Keratinocyte (primary cell): ENCODE data around the gene ABCC8. TPM values are rescaled to one million over a fixed set of nuclear protein-coding genes. Genes with fewer than 3 reads are reported as not detected.

Experiments
- DNase-seq: peaks from one replicate; pipeline ENCODE4 v3.0.0-alpha.2; 2011; ENCODE audit warnings: low read depth, missing footprints, low spot score
- FAIRE-seq: peaks from 2 replicates; lab custom pipeline; 2011; peaks lifted over from hg19 to GRCh38; lab: Jason Lieb, UNC
- H2AFZ ChIP-seq: 2 replicates; pipeline ENCODE4 v1.6.0; 2012; ENCODE audit warnings: low read length, control low read depth, inconsistent platforms; ENCODE audit not compliant: control insufficient read depth
- H3K27ac ChIP-seq: 2 replicates; pipeline ENCODE4 v1.5.1; 2011; ENCODE audit warnings: low read length; ENCODE audit not compliant: control insufficient read depth, insufficient read depth
- H3K27me3 ChIP-seq: 3 replicates; pipeline ENCODE4 v1.6.0; 2011; ENCODE audit warnings: low read length; ENCODE audit not compliant: control insufficient read depth, insufficient read depth; ENCODE audit errors: extremely low read depth
- H3K36me3 ChIP-seq, 2 experiments: 2 replicates in 1 of 2; 3 replicates in 1 of 2; pipeline ENCODE4 v1.5.1; 2011; ENCODE audit warnings: low read length in 2 of 2, mild to moderate bottlenecking in 1 of 2; ENCODE audit not compliant: control insufficient read depth in 2 of 2, insufficient read depth in 2 of 2; ENCODE audit errors: extremely low read depth in 1 of 2
- H3K4me1 ChIP-seq: 3 replicates; pipeline ENCODE4 v1.5.1; 2011; ENCODE audit warnings: low read length; ENCODE audit not compliant: control insufficient read depth, insufficient read depth; ENCODE audit errors: extremely low read depth
- H3K4me2 ChIP-seq: 3 replicates; pipeline ENCODE4 v1.6.0; 2011; ENCODE audit warnings: low read depth, low read length; ENCODE audit not compliant: control insufficient read depth, insufficient read depth; ENCODE audit errors: extremely low read depth
- H3K4me3 ChIP-seq, 3 experiments: fragments of 200-600 bp in 1 of 3; sonication (generic) in 1 of 3; 2 replicates in 2 of 3; 3 replicates in 1 of 3; pipeline ENCODE4 v1.5.1; 2011 to 2016; ENCODE audit warnings: low read length in 3 of 3, mild to moderate bottlenecking in 3 of 3, control low read depth in 2 of 3, inconsistent platforms in 1 of 3, low read depth in 1 of 3, mixed read lengths in 1 of 3, mixed run types in 1 of 3, moderate library complexity in 1 of 3; ENCODE audit not compliant: control insufficient read depth in 2 of 3, insufficient read depth in 2 of 3; ENCODE audit errors: extremely low read depth in 1 of 3
- H3K79me2 ChIP-seq: 2 replicates; pipeline ENCODE4 v1.6.0; 2012; ENCODE audit warnings: low read length; ENCODE audit not compliant: control insufficient read depth, insufficient read depth
- H3K9ac ChIP-seq: 3 replicates; pipeline ENCODE4 v1.6.0; 2011; ENCODE audit warnings: low read length; ENCODE audit not compliant: control insufficient read depth, insufficient read depth; ENCODE audit errors: extremely low read depth
- H3K9me1 ChIP-seq: 3 replicates; pipeline ENCODE4 v1.6.0; 2011; ENCODE audit warnings: low read length; ENCODE audit not compliant: control insufficient read depth, insufficient read depth; ENCODE audit errors: extremely low read depth
- H3K9me3 ChIP-seq: 2 replicates; pipeline ENCODE4 v1.5.1; 2012; ENCODE audit warnings: low read depth, low read length; ENCODE audit not compliant: control insufficient read depth
- H4K20me1 ChIP-seq: 3 replicates; pipeline ENCODE4 v1.6.0; 2011; ENCODE audit warnings: low read length; ENCODE audit not compliant: control insufficient read depth, insufficient read depth; ENCODE audit errors: extremely low read depth
- CTCF ChIP-seq, 3 experiments: IDR thresholded peaks in 1 of 3; conservative IDR thresholded peaks in 1 of 3; optimal IDR thresholded peaks in 1 of 3; 2 replicates in 2 of 3; 3 replicates in 1 of 3; pipeline versions ENCODE3 to v1.5.1; 2011; ENCODE audit warnings: low read length in 3 of 3, mild to moderate bottlenecking in 3 of 3, moderate library complexity in 2 of 3, control low read depth in 1 of 3, inconsistent platforms in 1 of 3; ENCODE audit not compliant: insufficient read depth in 2 of 3; ENCODE audit errors: extremely low read depth in 1 of 3
- EZH2 ChIP-seq: IDR thresholded peaks from one replicate; pipeline ENCODE4 v1.6.1; 2012; ENCODE audit warnings: inconsistent platforms, mild to moderate bottlenecking, low read length, moderate library complexity
- dilution Hi-C: fragments of 300-500 bp; cut with MboI; formaldehyde crosslinking; loops from one replicate; pipeline ENCODE4 v1.7.0; 2020; ENCODE audit warnings: low sequenced_read_pairs; ENCODE audit not compliant: extremely low pct_ligation_motif_present
- polyA plus RNA-seq, 5 experiments: library from polyadenylated mRNA; depleted of rRNA in 3 of 5; stranded (reverse) in 3 of 5; stranded (forward) in 1 of 5; unstranded in 1 of 5; fragments of >200 nt; gene quantifications; 1 replicate in 1 of 5; 2 replicates in 3 of 5; 3 replicates in 1 of 5; pipeline versions ENCODE4 v1.2.1 to v1.2.3, GENCODE V29; 2011 to 2012; ENCODE audit warnings: missing spikeins in 2 of 5, low read depth in 1 of 5, low replicate concordance in 1 of 5

Gene ABCC8
- polyA plus RNA-seq, 1 donor (not counting 4 experiments of a cell fraction or from before 2014, with no cell fraction given) = not detected

GRCh38 chr11:17381156-17381555 lies 95.5 kb downstream of the ABCC8 start:
- H4K20me1 ChIP-seq = no peaks in the 10 kb centered on the region
- H3K9ac ChIP-seq = no peak overlapping the region
- dilution Hi-C loops = no loop called here
- no peak for TF ChIP-seq EZH2
- TF ChIP-seq CTCF (optimal IDR thresholded peaks at IDR 0.05 in 1 of 3, IDR thresholded peaks at IDR 0.05 in 1 of 3, conservative IDR thresholded peaks at IDR 0.05 in 1 of 3; ENCODE audit: extremely low read depth in 1 of 3, insufficient read depth in 2 of 3, low read length in 3 of 3) = no peak
- FAIRE-seq (no peak), DNase-seq (no peak)
- H3K9me1 ChIP-seq = no peaks in the 10 kb centered on the region
- peaks cover 10% of the 10 kb centered on the region for H3K9me3 ChIP-seq
- no peaks in the 10 kb centered on the region for H3K36me3 ChIP-seq
- peaks cover 12% of the 10 kb centered on the region for H3K4me1 ChIP-seq
- H3K4me3 ChIP-seq = no peak overlapping the region
- H3K27me3 ChIP-seq = no peaks in the 10 kb centered on the region
- no peak overlapping the region for H3K4me2 ChIP-seq
- no peak overlapping the region for H2AFZ ChIP-seq
- no peak overlapping the region for H3K27ac ChIP-seq
- no peaks in the 10 kb centered on the region for H3K79me2 ChIP-seq

DNA sequence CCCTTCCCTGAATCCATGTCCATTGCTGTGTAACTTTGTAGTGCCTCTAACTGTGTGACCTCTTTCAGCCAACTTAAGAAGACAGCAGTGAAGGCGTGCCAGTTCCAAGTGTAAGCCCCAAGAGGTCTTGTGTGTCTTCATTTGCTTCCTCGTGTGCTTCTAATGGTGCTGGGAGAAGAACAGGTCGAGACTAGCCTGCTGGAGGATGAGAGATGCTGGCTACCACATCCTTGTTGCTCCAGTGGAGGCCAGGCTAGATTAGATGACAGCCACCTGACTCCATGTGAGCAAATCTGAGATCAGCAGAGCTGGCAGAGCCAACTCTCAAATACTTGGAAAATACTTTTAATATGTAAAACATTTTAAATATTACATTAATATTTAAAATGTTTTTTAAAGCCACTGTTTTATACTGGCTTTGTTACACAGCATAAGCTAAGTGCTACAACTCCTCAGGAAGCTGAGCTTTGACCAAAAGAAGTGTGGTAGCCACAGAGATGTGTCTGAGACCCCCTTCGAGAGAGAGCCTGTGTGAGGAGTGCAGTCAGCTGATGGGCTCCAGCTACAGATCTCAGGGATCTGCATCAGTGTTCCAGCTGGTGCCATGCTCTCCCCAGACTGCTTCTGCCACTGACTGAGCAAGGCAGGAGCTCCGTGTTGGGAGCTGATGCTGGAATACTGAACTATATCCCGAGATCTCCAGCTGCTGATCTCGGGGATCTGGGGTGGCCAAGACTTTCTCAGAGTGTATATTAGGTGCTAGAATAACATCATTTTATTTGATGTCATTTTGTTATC lies 97.1 kb downstream of the ABCC8 start:
- Histone ChIP-seq H3K4me3 (no peak overlapping the region), H3K79me2 (no peaks in the 10 kb centered on the region), H3K27ac (no peak overlapping the region), H3K9me3 (peaks cover 10% of the 10 kb centered on the region), H4K20me1 (no peaks in the 10 kb centered on the region), H3K4me1 (peaks cover 12% of the 10 kb centered on the region), H3K9me1 (no peaks in the 10 kb centered on the region), H2AFZ (no peak overlapping the region), H3K27me3 (no peaks in the 10 kb centered on the region), H3K4me2 (no peak overlapping the region), H3K9ac (no peak overlapping the region), H3K36me3 (no peaks in the 10 kb centered on the region)
- no peak for DNase-seq
- no peak for TF ChIP-seq CTCF (optimal IDR thresholded peaks at IDR 0.05 in 1 of 3, IDR thresholded peaks at IDR 0.05 in 1 of 3, conservative IDR thresholded peaks at IDR 0.05 in 1 of 3; ENCODE audit: extremely low read depth in 1 of 3, insufficient read depth in 2 of 3, low read length in 3 of 3)
- TF ChIP-seq EZH2 = no peak
- no peak for FAIRE-seq
- dilution Hi-C loops = no loop called here
